Measurements from ENCODE around the gene ZIC1.

- TF ChIP-seq ZNF580 (CRISPR knock-in tag; IDR thresholded peaks at IDR 0.05; ENCODE audit: borderline replicate concordance, low read depth) (no peak), EP300 (IDR thresholded peaks at IDR 0.05; ENCODE audit: low read depth in 2 of 2, low read length in 2 of 2) (no peak), EP300 (CRISPR knock-in tag; IDR thresholded peaks at IDR 0.05; ENCODE audit: borderline replicate concordance) (no peak), SRF (IDR thresholded peaks at IDR 0.05; ENCODE audit: low read depth, low read length) (no peak), ZBTB7A (CRISPR knock-in tag; IDR thresholded peaks at IDR 0.05) (no peak), ZNF781 (CRISPR knock-in tag; IDR thresholded peaks at IDR 0.05; ENCODE audit: borderline replicate concordance, not compliant biosample characterization) (no peak), RFXAP (CRISPR knock-in tag; IDR thresholded peaks at IDR 0.05; ENCODE audit: borderline replicate concordance) (no peak), PREB (CRISPR knock-in tag; IDR thresholded peaks at IDR 0.05) (no peak), SMC3 (IDR thresholded peaks at IDR 0.05; ENCODE audit: low read length) (no peak), CTCF (CRISPR knock-in tag; IDR thresholded peaks at IDR 0.05) (no peak), IKZF1 (IDR thresholded peaks at IDR 0.05) (no peak)
Observed at GRCh38 chr3:147387291-147387884, 21.8 kb upstream of the ZIC1 start.
